A673 (cell line): ENCODE data around the gene HDGFL2.

Experiments used
- CTCF ChIP-seq: fragments of 300-800, 200-600 bp; sonication (generic); conservative IDR thresholded peaks from 2 replicates; pipeline ENCODE4 v1.5.1; 2017; ENCODE audit warnings: low read depth, mild to moderate bottlenecking, antibody characterized with exemption, low read length, moderate library complexity, mixed read lengths
- EZH2 ChIP-seq: fragments of 200-600 bp; sonication (generic); IDR thresholded peaks from 2 replicates; pipeline ENCODE4 v1.6.1; 2017; ENCODE audit warnings: borderline replicate concordance, low read depth, mild to moderate bottlenecking, mixed read lengths, antibody characterized with exemption, low read length; ENCODE audit not compliant: poor library complexity, severe bottlenecking

DNA sequence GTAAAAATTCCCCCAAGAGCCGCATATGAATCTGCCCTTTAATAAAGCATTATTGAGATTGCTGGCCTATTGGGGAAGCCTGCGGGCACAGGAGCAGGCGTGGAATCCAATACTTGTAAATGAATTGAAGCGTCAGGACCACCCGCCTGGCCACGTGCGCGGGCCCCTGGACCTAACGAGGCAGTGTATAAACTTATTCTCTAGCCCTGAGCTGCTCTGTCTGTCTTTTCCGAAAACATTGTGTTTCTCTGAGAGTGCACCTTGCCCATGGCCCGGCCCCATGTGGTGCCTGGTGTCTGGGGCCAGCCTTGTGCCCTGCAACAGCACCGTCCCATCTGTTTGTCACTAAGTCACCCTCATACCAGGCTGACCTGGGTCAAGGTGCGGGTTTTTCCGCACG lies 28.9 kb upstream of the HDGFL2 start:
- TF ChIP-seq CTCF (no peak), EZH2 (no peak)
